GM10847 (cell line): Measurements from ENCODE around the gene MAPK8IP1.

Source experiments
- POLR2A ChIP-seq: IDR thresholded peaks from 2 replicates; pipeline ENCODE4 v1.6.1; 2011; ENCODE audit not compliant: insufficient read length; ENCODE audit errors: extremely low read depth

Gene MAPK8IP1

DNA sequence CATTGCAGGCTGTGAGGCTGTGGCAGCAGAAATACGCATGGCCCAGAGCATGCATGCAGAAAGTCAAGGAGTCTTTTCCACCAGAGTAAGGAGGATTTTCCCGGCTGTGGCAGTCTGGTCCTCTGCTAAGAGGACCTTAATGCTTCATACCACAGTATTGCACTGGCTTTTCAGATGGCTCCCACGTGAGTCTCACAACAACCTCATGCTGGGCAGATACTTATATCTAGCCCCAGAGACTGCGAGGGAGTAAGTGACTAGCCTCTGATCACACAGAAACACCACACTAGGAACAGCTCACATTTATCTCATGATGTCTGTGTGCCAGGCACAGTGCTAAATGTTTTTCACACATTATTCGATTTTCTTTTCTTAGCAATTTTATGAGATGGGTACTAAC lies 30.1 kb upstream of the MAPK8IP1 start:
- no peak for TF ChIP-seq POLR2A

DNA sequence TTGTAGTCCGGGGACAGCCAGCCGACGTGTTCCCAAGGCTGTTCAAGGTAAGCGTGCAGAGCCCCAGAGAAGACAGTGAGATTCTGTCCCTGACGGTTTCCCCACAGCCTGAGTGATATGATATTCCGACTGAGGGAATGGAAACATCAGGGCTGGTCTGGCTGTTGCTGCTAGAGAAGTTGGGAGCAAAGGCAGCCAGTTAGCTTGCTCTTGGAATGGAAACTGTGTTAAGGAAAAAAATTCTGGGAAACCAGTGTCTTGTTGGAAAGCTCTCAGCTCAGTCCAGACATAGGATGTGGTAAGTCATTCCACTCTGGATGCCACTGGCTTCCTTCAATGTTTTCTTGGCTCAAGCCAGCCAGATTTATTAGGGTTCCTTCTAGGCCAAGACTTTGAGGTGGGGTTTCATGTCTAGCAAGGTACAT lies 29.4 kb upstream of the MAPK8IP1 start:
- TF ChIP-seq POLR2A: no peak

DNA sequence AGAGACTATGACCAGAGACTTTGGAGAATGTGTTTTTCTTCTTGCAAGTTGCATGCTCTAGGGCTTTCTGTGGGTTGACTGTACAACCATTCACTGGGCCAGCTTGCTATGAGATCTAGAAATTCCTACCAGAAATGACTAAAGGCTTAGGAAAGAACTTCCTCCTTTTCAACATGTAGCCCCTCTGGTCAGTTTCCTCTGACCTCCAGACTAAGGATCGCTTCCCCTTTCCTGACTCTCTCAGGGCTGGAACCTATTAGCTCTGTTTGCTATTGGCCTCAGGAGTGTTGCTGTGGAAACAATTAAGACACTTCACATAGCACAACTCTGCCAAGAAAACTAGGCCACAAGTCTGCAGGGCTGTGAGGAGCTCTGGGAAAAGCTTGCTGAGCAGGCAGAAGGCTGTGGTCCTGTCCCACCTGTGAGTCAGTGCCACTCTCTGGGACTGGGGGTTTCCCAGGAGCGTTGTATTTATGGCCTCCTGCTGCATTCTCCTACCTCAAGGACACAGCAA lies 27.4 kb upstream of the MAPK8IP1 start:
- no peak for TF ChIP-seq POLR2A

DNA sequence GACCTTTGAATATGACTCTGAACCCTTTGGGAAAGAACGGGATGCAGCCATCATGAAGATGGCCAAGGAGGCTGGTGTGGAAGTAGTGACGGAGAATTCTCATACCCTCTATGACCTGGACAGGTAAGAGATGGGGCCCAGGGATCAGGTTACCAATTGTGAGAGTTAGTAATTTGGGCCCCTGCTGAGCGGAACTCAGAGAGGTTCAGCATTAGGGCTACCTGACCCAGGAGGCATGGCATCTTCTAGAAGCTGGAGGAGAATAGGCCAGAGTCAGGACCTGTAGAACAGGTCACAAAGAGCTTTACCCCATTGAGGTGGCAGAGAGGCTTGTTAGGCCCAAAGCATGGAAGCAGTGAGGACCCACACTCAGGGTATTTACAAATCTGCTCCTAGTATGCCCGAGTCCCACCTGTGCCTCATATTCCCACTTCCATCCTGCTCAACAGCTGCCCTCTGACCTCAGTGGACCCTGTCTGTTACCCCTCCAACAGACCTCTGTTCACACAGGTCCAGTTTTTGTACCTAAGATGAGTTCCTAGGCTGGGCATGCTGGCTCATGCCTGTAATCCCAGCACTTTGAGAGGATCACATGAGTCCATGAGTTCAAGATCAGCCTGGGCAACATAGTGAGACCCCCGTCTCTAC lies 26.6 kb upstream of the MAPK8IP1 start:
- no peak for TF ChIP-seq POLR2A

DNA sequence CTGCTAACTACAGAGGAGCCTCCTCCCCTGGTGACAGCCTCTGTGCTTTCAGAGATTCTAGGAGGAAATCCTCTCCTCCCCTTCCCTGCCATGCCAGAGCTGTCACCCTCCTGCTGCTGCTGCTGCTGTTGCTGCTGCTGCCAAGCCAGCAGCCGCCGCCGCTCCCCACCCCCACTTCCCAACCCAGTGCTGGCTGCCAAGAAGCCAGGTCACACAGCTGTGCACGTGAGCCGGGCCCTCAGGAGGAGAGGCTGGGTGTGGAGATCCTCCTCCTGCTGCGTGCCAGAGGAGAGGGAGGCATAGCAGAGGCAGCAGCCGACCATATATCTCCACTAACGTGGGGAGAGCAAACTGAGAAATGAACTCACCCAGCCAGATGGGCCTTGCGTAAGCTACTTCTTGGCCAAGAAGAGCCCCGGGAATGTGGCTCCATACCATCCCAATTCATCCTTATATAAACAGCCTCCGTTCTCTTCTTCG lies 25.8 kb upstream of the MAPK8IP1 start:
- TF ChIP-seq POLR2A: no peak

DNA sequence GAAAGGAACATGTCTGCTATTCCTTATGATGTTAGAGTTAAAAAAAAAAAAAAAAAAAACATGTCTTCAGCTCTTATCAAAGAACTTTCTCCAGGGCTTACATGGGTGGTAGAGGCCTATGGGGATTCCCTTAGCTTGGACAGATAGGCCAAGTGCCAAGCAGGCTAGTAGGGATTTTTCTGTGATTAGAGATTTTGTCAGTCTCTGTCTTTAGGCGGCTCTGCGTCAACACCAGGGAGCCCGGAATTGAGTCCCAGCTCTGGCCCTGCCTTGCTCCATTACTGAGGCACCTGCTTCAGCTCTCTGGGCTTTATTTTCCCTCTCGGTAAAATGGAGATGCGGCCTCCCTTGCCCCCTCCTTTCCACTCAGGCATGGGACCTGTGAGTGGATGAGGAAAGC lies 25.1 kb upstream of the MAPK8IP1 start:
- TF ChIP-seq POLR2A: no peak

DNA sequence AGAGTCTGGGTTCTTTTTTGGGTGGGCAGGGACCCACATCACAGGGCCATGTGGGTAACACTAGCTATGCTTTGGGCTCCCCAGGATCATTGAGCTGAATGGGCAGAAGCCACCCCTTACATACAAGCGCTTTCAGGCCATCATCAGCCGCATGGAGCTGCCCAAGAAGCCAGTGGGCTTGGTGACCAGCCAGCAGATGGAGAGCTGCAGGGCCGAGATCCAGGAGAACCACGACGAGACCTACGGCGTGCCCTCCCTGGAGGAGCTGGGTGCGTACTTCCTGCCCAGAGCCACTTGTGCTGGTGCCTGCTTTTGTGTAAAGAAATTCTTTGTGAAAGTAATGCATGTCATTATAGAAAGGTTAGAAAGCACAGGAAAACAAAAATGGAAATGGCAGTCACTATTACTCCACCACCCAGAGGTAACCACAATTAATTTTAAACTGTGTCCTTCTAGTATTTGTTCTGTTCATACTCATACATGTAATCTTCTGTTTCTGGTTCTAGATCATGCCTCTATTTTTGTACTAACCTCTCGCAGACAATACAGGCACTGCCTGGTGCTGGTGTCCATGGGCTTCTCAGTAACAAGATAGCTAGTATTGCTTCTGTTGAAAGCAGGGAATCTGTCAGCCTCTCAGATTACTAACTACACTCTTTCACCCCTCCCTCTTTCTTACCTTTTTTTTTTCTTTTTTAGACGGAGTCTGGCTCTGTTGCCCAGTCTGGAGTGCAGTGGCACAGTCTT lies 24.5 kb upstream of the MAPK8IP1 start:
- no peak for TF ChIP-seq POLR2A

DNA sequence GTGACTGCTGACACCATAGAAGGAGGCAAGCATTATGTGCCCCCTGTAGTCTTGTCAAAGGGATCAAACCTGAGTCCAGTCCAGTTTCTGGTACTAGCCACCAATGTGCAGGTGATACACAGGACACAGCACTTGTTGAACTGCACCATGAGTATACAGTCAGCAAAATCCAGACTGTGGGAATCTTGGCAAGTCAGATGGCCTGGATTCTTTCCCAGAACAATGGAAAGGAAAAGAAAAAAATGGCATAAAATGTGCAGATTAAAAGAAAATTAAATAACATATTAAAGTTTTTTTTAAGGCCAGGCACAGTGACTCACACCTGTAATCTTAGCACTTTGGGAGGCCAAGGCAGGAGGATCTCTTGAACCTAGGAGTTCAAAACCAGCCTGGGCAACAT lies 21.4 kb upstream of the MAPK8IP1 start:
- no peak for TF ChIP-seq POLR2A

DNA sequence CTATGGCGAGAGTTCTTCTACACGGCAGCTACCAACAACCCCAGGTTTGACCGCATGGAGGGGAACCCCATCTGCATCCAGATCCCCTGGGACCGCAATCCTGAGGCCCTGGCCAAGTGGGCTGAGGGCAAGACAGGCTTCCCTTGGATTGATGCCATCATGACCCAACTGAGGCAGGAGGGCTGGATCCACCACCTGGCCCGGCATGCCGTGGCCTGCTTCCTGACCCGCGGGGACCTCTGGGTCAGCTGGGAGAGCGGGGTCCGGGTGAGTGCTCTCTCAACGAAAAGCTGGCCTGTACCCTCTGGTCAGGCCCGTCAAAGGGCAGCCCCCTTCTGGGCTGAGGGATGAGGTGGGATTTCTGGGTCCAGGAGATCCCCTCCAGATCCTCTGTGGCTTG lies 15.9 kb upstream of the MAPK8IP1 start:
- TF ChIP-seq POLR2A: no peak

DNA sequence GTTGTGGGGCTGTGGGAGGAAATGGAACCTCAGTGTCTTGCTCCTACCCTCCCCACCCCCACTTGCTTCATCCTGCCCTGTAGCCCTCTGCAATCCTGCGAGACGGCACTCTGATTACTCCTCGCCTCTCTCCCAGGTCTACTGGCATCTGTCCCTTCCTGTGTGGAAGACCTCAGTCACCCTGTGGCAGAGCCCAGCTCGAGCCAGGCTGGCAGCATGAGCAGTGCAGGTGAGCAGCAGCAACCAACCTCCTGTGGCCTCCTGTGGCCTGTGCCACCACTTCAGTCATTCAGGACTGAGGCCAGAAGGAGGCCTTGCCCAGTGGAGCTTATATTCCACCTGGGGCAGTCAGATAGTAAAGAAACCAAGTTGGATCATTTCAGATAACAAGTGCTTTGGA lies 14.7 kb upstream of the MAPK8IP1 start:
- TF ChIP-seq POLR2A: no peak

DNA sequence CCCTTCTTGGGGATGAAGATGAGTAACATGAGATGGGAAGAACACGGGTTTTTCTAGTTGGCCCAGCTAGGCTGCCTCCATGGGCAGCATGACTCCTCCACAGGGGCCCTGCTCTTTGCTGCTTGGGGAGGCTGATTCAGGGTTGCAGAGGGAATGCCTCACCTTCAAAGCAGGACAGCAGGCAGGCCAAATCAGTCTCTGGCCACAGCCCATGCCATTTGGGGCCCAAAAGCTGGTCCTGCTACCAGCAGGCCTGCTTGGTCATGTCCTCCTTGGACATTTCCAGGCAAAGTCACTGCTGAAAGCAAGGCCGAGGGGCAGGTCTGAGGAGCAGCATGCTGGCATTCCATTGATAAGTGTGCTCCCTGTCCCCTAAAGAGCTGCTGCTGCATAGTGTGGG lies 13.8 kb upstream of the MAPK8IP1 start:
- TF ChIP-seq POLR2A: no peak

DNA sequence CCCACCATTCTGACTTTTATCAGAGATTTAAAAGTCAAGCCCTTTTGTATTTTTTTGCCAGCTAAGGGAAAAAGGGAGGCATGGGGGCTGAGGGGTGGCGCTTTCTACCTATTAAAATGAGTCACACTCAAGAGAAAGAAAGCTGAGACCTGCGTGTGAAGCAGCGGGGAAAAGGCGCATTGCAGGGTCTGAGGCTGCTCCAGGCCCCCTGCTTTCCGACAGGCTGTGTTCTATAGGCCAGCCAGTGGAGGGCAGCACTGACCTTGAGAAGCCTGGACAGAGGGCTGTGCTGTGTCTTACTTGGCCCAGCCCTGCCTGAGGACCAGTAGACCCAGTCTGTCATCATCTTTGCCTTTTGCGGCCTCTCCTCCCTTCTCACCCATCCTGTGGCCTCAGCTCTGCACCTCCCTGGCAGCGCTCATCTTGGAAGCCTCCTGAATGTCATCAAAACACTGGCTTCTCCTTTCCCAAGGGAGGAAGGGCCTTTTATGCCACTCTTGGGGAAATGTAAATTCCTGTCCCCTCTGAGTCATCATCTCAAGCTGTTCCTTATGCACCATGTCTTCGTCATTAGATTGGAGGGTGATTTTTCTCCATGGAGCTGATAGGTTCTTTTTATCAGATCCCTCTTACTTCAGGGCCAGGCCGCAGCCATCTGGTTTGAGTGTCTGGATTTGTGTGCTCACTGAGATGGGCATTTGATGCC lies 12.6 kb upstream of the MAPK8IP1 start:
- TF ChIP-seq POLR2A: no peak

DNA sequence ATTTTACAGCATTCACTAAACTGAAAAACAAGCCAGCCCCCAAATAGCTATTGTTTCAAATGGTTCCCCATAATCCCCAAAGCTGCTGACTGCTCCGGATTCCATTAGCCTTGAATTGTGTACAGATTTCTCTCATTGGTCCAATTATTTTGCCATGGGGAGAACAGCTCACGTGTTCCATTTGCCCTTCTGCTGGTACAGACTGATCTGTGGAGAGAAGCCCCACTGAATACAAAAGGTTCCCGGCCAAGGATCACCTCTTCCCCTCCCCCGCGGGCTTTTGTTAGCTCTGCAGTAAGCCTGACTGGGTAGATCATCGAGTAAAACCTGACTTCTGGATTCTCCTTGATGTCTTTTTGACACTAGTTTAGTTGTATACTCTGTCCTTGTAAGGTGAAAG lies 9.1 kb upstream of the MAPK8IP1 start:
- TF ChIP-seq POLR2A: no peak

DNA sequence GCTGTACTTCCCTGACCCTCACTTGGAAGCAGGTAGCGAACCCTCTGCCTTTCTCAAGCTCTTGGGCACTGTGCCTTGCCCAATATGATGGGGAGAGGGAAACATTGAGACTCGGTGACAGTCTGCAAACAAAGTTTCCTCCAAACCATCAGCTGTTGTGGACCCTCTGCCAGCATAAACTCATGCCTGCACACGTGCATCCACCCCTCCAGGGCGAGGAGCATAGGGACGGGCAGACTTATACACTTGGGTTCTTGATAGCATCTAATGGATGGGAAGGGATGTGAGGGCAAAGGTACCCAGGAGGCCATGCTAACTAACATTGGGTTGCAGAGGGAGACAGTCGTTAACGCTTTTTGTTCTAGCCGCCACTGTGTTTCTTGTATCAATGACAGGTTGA lies 8.2 kb upstream of the MAPK8IP1 start:
- TF ChIP-seq POLR2A: no peak

DNA sequence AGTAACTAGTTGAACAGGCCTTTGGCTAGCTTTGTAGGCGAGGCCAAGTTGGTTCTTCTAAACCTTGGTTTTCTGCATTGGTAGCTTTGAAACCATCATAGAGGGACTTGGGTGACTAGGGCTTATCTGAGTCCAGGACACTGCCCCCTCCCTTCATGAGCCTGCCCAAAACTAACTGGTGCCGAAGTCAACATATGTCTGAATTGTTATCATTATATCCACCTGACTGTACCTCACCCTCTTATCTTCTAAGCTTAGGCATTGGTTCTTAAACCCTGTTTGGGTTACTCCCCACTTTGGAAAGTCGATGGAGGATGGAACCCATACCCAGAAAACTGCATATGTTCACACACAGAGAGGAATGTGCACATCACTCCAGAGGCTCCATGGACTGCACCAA lies 7.6 kb upstream of the MAPK8IP1 start:
- no peak for TF ChIP-seq POLR2A
